ENCODE measurements around the gene FKBP15.

GRCh38 chr9:113183956-113184488 is 37.1 kb downstream of the FKBP15 start:
- no peak for TF ChIP-seq CTCF (conservative IDR thresholded peaks at IDR 0.05)
- TF ChIP-seq ZFX (IDR thresholded peaks at IDR 0.05) = no peak
